SK-N-DZ (cell line): Measurements from ENCODE around the gene HDAC4.

Experiments used
- DNase-seq: peaks from one replicate; pipeline ENCODE4 v3.0.0-alpha.2; 2015; ENCODE audit warnings: low spot score

HDAC4 gene

GRCh38 chr2:239385096-239386000 is 15.5 kb downstream of the HDAC4 start:
- no peak for DNase-seq

- no peak for DNase-seq
Measured at GRCh38 chr2:239383759-239384156, 17.1 kb downstream of the HDAC4 start.

DNA sequence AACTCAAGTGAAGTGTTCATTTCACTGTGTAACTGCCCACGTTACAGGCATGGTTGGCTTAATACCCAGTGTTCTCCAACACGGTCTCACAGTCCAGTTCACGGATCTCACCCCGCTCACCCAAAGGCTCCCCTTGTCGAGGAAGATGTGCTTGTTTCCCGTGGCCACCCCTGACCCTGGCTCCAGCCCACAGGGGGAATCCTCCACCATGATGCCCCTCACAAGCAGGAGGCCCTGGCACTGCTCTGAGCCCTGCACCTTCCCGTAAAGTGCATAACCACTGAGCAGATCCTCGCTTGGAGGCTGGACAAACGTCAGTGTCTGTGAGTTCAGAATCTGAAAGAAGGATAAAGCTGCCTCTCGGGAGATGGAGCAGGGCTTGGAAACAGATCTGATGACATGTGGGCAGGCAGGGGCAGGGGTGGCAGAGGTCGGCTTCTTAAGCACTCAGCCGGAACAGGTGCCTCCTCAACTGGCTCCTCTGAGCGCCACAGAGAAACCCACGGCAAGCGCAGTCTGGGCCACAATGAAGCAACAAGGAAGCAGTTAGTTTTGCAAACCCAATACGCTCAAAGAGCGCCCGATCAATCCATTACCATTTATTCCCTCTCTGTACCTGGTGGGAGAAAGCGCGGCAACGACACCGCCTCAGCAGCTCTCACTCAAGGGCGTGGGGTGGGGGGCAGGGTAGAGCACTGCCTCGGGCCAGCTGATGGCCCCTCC is 17.6 kb downstream of the HDAC4 start:
- no peak for DNase-seq

DNA sequence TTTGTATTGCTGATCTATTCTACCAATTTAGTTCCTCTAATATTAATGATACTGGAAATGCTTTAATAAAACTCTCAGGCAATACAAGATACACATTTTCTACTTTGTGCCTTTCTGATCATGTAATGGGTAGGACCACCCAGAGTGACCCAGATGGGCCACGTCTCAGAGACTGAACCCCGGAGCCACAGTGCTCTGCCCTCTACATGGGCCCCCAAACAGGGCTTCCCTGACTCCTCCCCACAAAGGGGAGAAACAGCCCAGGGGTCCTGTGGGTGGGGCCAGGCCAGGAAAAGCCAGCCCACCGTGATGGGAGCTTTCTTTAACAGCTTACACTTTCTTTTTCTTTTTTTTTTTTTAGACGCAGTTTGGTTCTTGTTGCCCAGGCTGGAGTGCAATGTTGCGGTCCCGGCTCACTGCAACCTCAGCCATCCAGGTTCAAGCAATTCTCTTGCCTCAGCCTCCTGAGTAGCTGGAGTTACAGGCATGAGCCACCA is 18.4 kb downstream of the HDAC4 start:
- DNase-seq, result no peak

GRCh38 chr2:239381709-239382134 is 19.1 kb downstream of the HDAC4 start:
- no peak for DNase-seq

DNA sequence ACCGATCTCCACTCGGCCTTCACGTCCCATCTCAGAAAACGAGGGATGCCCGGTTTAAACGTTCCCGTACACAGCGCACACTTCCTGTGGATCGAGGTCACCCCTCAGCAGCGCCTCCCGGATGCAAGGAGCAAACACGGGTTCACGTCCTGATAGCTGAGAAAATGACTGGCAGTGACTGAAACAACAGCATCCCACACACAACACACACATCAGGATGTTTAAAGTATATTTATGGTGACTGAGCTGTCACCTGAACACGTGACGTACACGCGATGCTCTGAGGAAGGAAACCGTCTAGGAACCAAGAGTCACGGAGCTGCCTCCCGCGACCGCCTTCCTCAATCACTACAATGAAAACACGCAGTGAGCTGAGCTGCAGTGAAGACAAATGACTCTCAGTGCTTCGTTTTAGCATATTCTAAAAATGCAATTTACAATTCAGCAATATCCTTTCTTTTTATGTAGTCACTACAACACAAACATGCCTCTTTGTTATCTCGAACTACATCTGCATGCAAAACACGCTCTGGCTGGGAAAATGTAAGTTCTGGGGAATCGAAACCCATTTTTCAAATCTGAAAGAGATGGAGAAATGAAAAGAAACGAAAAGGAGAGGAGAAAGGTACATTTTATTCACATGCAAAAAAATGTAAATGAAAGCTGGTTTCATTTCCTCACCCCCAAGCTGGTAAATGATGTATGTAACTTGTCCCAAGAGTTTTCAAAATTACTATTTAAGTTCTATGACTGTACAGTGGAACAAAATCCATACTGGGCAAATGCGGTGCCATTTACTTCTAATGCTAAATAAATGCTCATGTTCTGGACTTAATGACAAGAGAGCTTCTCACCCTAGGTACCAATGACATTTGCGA is 19.8 kb downstream of the HDAC4 start:
- no peak for DNase-seq

DNA sequence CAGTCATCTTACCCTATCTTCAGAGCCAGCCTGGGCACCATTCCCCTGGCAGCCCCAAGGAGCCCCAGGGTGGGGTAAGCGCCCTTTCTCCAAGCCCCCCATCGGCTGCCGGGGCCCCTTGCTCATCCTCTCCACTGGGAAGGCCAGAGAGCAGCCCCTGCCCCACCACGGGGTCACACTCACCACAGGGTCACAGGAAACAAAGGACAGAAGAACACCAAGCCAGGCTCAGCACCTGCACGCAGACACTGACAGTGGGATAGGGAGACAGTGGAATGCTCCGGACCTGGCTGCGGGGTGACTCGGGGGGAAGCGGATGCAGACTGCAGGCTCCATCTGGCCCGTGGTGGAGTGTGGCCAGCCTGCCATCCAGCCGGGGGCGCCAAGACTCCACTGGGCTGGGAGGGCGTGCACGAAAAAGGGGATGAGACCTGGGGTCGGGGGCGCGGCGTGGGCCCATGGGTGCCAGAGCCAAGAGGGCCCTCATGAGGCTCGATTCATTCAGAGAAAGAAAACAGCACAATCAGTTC is 21.1 kb downstream of the HDAC4 start:
- no peak for DNase-seq

DNA sequence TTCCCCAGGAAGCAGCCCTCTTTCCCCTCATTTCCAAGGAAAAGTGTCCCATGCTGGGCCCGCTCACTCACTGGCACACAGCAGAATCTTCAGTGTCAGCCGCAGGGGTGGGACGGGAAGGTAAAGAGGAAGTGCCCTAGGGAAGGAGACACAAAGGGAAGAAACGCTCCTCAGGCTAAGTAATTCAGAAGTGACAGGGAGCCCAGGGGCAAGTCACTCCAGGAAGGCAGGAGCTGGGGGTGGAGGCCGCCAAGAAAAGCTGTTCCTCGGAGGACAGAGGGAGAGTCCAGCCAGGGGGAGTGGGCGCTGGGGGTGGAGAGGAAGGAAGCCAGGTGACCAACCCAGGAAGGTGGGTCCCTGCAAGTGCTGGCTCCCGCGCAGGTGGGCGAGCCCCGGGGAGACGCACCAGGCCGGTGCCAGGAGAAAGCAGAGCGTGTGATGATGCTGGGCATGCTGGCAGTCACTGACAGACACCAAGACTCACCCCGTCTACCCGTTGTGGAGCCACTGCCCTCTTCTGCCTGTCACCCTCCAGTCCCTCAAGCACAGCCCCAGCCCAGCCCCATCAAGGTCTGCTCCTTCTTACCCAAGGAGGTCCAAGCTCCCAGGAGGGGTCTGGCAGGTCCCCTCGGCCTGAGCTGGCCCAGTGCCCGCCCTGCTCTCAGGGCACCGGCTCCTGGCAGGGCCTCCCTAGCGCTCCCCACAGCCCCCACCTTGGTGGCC is 21.7 kb downstream of the HDAC4 start:
- DNase-seq, result no peak

DNA sequence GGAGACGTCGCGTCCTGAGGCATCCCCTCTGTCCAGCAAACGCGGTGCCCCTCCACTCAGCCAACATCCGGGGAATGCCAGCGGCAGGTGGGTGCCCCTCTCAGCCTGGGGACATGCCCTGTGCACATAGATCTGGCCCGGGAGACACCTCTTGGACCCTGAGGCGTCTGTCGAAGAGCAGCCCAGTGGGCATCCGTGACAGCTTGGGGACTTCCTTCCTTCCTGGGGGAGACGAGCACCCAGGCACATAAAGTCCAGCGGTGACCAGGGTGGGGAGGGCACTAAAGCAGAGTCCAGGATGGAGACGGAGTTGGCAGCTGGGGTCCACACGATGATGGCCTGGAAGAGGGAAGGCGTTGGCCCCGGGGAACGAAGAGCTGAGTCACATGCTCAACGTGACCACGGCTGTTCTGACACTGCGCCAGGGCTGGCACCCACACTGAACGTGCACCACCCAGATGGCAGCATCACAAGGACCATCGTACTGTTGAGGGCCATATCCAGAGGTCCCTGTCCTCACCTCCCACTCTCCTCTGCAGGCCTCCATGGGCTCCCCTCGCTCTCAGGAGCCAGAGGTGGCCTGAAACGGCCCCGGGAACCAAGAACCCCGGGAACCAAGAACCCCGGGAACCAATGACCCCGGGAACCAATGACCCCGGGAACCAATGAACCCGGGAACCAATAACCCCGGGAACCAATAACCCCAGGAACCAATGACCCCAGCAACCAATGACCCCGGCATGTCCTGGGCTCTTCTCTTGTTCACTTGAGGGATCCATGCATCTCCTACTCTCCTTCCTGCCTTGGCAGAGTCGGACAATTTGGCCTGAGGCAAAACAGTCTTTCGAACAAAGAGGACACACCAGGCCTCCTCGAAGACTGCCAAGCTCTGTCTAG is 22.6 kb downstream of the HDAC4 start:
- no peak for DNase-seq

GRCh38 chr2:239377591-239377990 is 23.2 kb downstream of the HDAC4 start:
- DNase-seq, result no peak

DNA sequence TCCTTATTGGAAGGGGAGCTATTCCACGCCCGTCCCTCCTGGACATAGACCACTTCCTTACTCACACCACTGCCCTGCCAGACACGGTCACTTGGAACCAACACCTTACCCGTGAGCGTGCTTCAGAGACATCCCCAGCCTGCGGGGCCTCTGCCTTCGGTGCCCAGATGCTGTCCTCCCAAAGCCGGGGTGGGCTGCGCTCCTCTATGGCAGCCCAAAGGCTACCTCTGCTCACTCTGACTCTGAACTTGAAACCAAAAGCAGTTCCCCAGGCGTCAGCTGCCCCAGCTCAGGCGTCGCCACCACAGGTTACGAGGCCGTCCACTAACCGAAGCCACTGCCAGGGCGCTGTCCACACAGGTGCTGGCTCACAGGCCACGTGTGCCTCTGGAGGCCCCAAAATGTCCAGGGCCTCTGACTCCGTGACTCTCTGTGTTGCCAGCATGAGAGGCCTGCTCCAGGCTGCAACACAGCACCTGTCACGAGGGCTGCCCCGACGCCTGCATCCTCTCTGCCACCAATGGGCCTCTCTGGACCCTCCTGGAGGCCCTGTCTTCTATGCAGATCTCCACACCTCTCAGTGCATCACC is 23.8 kb downstream of the HDAC4 start:
- no peak for DNase-seq

DNA sequence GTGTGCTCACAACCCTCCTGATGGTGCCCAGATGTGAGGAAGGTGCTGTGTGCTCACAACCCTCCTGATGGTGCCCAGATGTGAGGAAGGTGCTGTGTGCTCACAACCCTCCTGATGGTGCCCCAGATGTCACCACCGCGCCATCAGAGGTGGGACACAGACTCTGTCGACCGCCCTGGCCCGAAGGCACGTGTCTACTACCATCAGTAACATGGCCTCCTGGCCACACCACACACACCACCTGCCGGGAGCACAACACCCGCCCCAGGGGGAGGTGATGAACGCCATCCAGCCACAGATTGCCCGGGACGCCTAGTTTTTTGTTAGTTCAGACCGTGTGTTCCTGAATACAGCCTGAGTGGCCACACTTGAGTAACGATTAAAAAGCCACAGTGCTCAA is 24.5 kb downstream of the HDAC4 start:
- no peak for DNase-seq

- DNase-seq, result no peak
Measured at GRCh38 chr2:239375278-239376061, 25.4 kb downstream of the HDAC4 start.

- no peak for DNase-seq
Measured at GRCh38 chr2:239374896-239375277, 25.9 kb downstream of the HDAC4 start.

DNA sequence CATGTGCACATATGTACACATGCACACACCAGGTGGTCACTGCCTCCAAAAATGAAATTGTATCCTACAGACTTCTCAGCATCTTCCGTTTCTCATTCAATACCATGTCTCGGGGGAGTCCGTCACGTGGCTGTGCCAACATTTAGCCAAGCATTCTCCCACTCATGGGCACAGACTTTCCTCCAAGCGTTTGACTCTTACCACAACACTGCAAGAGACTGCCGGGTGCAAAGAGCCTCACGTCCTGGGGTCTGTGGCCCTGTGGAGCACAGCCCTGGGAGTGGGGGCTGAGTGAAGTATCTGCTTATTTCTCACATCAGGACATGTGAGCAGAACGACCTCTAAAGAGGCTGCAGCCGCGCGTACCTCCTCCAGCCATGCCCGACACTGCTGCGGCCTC is 28.0 kb downstream of the HDAC4 start:
- no peak for DNase-seq

DNA sequence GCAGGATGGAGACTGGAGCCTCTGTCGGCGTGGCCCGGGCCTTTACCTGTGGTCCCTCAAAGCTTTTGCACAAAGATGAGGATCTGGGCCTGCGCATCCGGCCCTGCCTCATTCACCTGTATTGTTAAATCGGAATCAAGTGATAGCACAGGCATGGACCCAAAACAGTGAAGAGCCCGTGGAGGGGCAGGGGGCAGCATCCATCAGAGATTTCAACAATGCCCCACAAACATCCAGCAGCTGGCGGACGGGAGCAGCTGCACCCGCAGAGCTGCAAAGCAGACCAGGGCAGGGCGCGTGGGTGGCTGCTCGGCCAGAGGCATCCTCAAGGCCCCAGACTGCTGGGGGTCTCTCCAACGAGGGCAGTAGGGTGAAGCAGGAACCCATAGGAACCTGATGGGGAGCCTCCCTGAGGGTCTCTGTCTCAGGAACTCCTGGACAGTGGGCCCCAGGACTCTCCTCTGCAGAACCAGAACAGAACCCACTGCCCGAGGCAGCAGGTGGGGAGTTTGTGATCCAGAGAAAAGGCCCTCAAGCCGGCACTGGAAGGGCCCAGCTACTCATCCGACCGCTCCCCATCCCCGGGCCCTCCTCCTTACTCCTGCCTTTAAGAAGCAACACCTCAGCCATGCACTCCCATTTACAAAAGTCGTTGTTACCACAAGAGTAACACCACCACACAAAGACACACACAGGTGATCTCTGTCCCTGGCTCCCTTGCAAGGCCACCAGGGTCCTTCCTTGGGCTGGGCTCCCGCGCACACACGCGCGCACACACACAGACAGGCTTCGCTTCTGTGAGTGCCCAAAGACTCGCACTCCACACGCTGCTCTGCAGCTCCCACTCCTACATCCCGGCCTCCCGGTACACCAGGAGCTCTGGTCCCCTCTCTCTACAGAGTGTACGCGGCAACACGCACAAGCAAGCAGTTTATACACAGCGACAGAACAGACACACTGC is 28.8 kb downstream of the HDAC4 start:
- DNase-seq, result no peak
